Measurements from ENCODE around the gene RPL39. TPM values are rescaled to one million over a fixed set of nuclear protein-coding genes. Genes with fewer than 3 reads are reported as not detected.
"Not testable (repeated sequence)": the region's sequence is repeated elsewhere in the genome, so short reads cannot be mapped to it uniquely, and the experiment has no call there.

The RPL39 gene
- polyA plus RNA-seq, 2 donors, result 4,646 to 5,407 TPM

GRCh38 chrX:119756926-119757635, 34.3 kb downstream of the RPL39 start:
- H3K4me1 ChIP-seq (ENCODE audit: control insufficient read depth in 2 of 2, insufficient read depth in 2 of 2, low read length in 1 of 2), result peaks cover 0 to 10% of the 10 kb centered on the region in 2 donors
- H3K27me3 ChIP-seq (ENCODE audit: control insufficient read depth in 1 of 2, insufficient read depth in 2 of 2, low read length in 2 of 2), result no peaks in the 10 kb centered on the region
- no peaks in the 10 kb centered on the region for H3K36me3 ChIP-seq (ENCODE audit: control insufficient read depth in 2 of 2, insufficient read depth in 2 of 2, low read length in 1 of 2)
- peak overlapping the region in 1 of 2 donors; percentile 21 for H3K27ac ChIP-seq (ENCODE audit: low read depth in 2 of 2, low read length in 1 of 2)
- WGBS, 2 donors, result 64 to 68% methylated on average over 10 of the region's 10 CpGs
- no peak overlapping the region for H3K4me3 ChIP-seq (ENCODE audit: low read depth in 1 of 2, low read length in 2 of 2)
- peaks cover 0 to 4% of the 10 kb centered on the region in 2 donors for H3K9me3 ChIP-seq (ENCODE audit: control insufficient read depth in 2 of 2, insufficient read depth in 1 of 2, low read depth in 1 of 2, low read length in 1 of 2)

- H3K27ac ChIP-seq (ENCODE audit: low read depth in 2 of 2, low read length in 1 of 2), result peak overlapping the region in 1 of 2 donors; percentile 12
- H3K36me3 ChIP-seq (ENCODE audit: control insufficient read depth in 2 of 2, insufficient read depth in 2 of 2, low read length in 1 of 2), result no peaks in the 10 kb centered on the region
- WGBS, 2 donors, result 60 to 75% methylated on average over 7 of the region's 7 CpGs
- no peaks in the 10 kb centered on the region for H3K27me3 ChIP-seq (ENCODE audit: control insufficient read depth in 1 of 2, insufficient read depth in 2 of 2, low read length in 2 of 2)
- H3K9me3 ChIP-seq (ENCODE audit: control insufficient read depth in 2 of 2, insufficient read depth in 1 of 2, low read depth in 1 of 2, low read length in 1 of 2), result peaks cover 0 to 4% of the 10 kb centered on the region in 2 donors
- no peak overlapping the region for H3K4me3 ChIP-seq (ENCODE audit: low read depth in 1 of 2, low read length in 2 of 2)
- peaks cover 0 to 10% of the 10 kb centered on the region in 2 donors for H3K4me1 ChIP-seq (ENCODE audit: control insufficient read depth in 2 of 2, insufficient read depth in 2 of 2, low read length in 1 of 2)
Measured at GRCh38 chrX:119755981-119756533, 35.4 kb downstream of the RPL39 start.

GRCh38 chrX:119753639-119754257, 37.7 kb downstream of the RPL39 start:
- Histone ChIP-seq H3K9me3 (ENCODE audit: control insufficient read depth in 2 of 2, insufficient read depth in 1 of 2, low read depth in 1 of 2, low read length in 1 of 2) (peaks cover 0 to 4% of the 10 kb centered on the region in 2 donors), H3K4me1 (ENCODE audit: control insufficient read depth in 2 of 2, insufficient read depth in 2 of 2, low read length in 1 of 2) (peaks cover 0 to 4% of the 10 kb centered on the region in 2 donors), H3K36me3 (ENCODE audit: control insufficient read depth in 2 of 2, insufficient read depth in 2 of 2, low read length in 1 of 2) (no peaks in the 10 kb centered on the region), H3K27me3 (ENCODE audit: control insufficient read depth in 1 of 2, insufficient read depth in 2 of 2, low read length in 2 of 2) (no peaks in the 10 kb centered on the region), H3K27ac (ENCODE audit: low read depth in 2 of 2, low read length in 1 of 2) (no peak overlapping the region), H3K4me3 (ENCODE audit: low read depth in 1 of 2, low read length in 2 of 2) (no peak overlapping the region)
- 61 to 63% methylated on average over 8 of the region's 8 CpGs for WGBS, 2 donors

GRCh38 chrX:119753001-119753400, 38.4 kb downstream of the RPL39 start:
- Histone ChIP-seq H3K27me3 (ENCODE audit: control insufficient read depth in 1 of 2, insufficient read depth in 2 of 2, low read length in 2 of 2) (no peaks in the 10 kb centered on the region), H3K36me3 (ENCODE audit: control insufficient read depth in 2 of 2, insufficient read depth in 2 of 2, low read length in 1 of 2) (no peaks in the 10 kb centered on the region), H3K27ac (ENCODE audit: low read depth in 2 of 2, low read length in 1 of 2) (no peak overlapping the region), H3K4me3 (ENCODE audit: low read depth in 1 of 2, low read length in 2 of 2) (no peak overlapping the region), H3K4me1 (ENCODE audit: control insufficient read depth in 2 of 2, insufficient read depth in 2 of 2, low read length in 1 of 2) (peaks cover 0 to 3% of the 10 kb centered on the region in 2 donors), H3K9me3 (ENCODE audit: control insufficient read depth in 2 of 2, insufficient read depth in 1 of 2, low read depth in 1 of 2, low read length in 1 of 2) (peaks cover 0 to 2% of the 10 kb centered on the region in 2 donors)
- 89 to 96% methylated on average over 3 of the region's 3 CpGs for whole genome bisulfite sequencing, 2 donors

GRCh38 chrX:119750751-119751150, 40.7 kb downstream of the RPL39 start:
- H3K4me3 ChIP-seq (ENCODE audit: low read depth in 1 of 2, low read length in 2 of 2); H3K9me3 ChIP-seq (ENCODE audit: control insufficient read depth in 2 of 2, insufficient read depth in 1 of 2, low read depth in 1 of 2, low read length in 1 of 2); H3K27ac ChIP-seq (ENCODE audit: low read depth in 2 of 2, low read length in 1 of 2); H3K4me1 ChIP-seq (ENCODE audit: control insufficient read depth in 2 of 2, insufficient read depth in 2 of 2, low read length in 1 of 2); H3K36me3 ChIP-seq (ENCODE audit: control insufficient read depth in 2 of 2, insufficient read depth in 2 of 2, low read length in 1 of 2); H3K27me3 ChIP-seq (ENCODE audit: control insufficient read depth in 1 of 2, insufficient read depth in 2 of 2, low read length in 2 of 2): not testable (repeated sequence)
- WGBS, 2 donors, result 95 to 97% methylated on average over 15 to 16 of the region's 27 CpGs

- H3K27ac ChIP-seq (ENCODE audit: low read depth in 2 of 2, low read length in 1 of 2); H3K4me1 ChIP-seq (ENCODE audit: control insufficient read depth in 2 of 2, insufficient read depth in 2 of 2, low read length in 1 of 2); H3K36me3 ChIP-seq (ENCODE audit: control insufficient read depth in 2 of 2, insufficient read depth in 2 of 2, low read length in 1 of 2); H3K9me3 ChIP-seq (ENCODE audit: control insufficient read depth in 2 of 2, insufficient read depth in 1 of 2, low read depth in 1 of 2, low read length in 1 of 2); H3K4me3 ChIP-seq (ENCODE audit: low read depth in 1 of 2, low read length in 2 of 2); H3K27me3 ChIP-seq (ENCODE audit: control insufficient read depth in 1 of 2, insufficient read depth in 2 of 2, low read length in 2 of 2): not testable (repeated sequence)
- 77 to 79% methylated on average over 9 of the region's 9 CpGs for WGBS, 2 donors
Measured at GRCh38 chrX:119750131-119750530, 41.3 kb downstream of the RPL39 start.

GRCh38 chrX:119745283-119745848, 46.1 kb downstream of the RPL39 start:
- 65 to 66% methylated on average over 4 of the region's 4 CpGs for WGBS, 2 donors
- Histone ChIP-seq H3K9me3 (ENCODE audit: control insufficient read depth in 2 of 2, insufficient read depth in 1 of 2, low read depth in 1 of 2, low read length in 1 of 2) (no peaks in the 10 kb centered on the region), H3K27me3 (ENCODE audit: control insufficient read depth in 1 of 2, insufficient read depth in 2 of 2, low read length in 2 of 2) (no peaks in the 10 kb centered on the region), H3K4me1 (ENCODE audit: control insufficient read depth in 2 of 2, insufficient read depth in 2 of 2, low read length in 1 of 2) (no peaks in the 10 kb centered on the region), H3K4me3 (ENCODE audit: low read depth in 1 of 2, low read length in 2 of 2) (no peak overlapping the region), H3K27ac (ENCODE audit: low read depth in 2 of 2, low read length in 1 of 2) (no peak overlapping the region), H3K36me3 (ENCODE audit: control insufficient read depth in 2 of 2, insufficient read depth in 2 of 2, low read length in 1 of 2) (no peaks in the 10 kb centered on the region)

GRCh38 chrX:119738742-119739141, 52.7 kb downstream of the RPL39 start:
- no peaks in the 10 kb centered on the region for H3K9me3 ChIP-seq (ENCODE audit: control insufficient read depth in 2 of 2, insufficient read depth in 1 of 2, low read depth in 1 of 2, low read length in 1 of 2)
- no peaks in the 10 kb centered on the region for H3K36me3 ChIP-seq (ENCODE audit: control insufficient read depth in 2 of 2, insufficient read depth in 2 of 2, low read length in 1 of 2)
- no peaks in the 10 kb centered on the region for H3K27me3 ChIP-seq (ENCODE audit: control insufficient read depth in 1 of 2, insufficient read depth in 2 of 2, low read length in 2 of 2)
- no peak overlapping the region for H3K27ac ChIP-seq (ENCODE audit: low read depth in 2 of 2, low read length in 1 of 2)
- H3K4me1 ChIP-seq (ENCODE audit: control insufficient read depth in 2 of 2, insufficient read depth in 2 of 2, low read length in 1 of 2), result no peaks in the 10 kb centered on the region
- WGBS, 2 donors, result 69% methylated on average over 5 of the region's 5 CpGs
- no peak overlapping the region for H3K4me3 ChIP-seq (ENCODE audit: low read depth in 1 of 2, low read length in 2 of 2)
